Measurements from ENCODE around the gene MYO1D. TPM values are rescaled to one million over a fixed set of nuclear protein-coding genes. Genes with fewer than 3 reads are reported as not detected.

The MYO1D gene
- total RNA-seq, 2 experiments from 2014 or later: 0.09 to 0.89 TPM

- no peak overlapping the region for H3K4me3 ChIP-seq (ENCODE audit: low read depth, low read length, poor library complexity, severe bottlenecking)
- no TSS peak for BruUV-seq (replicated peaks)
Measured at GRCh38 chr17:32689348-32689747, 187.6 kb downstream of the MYO1D start.

GRCh38 chr17:32688221-32688620, 188.7 kb downstream of the MYO1D start:
- Histone ChIP-seq H4K20me1 (ENCODE audit: insufficient read depth, low read length) (no peaks in the 10 kb centered on the region), H3K9me3 (ENCODE audit: low read length) (no peaks in the 10 kb centered on the region), H3K36me3 (ENCODE audit: insufficient read depth, low read length) (no peaks in the 10 kb centered on the region), H3K27ac (ENCODE audit: low read depth, low read length, poor library complexity, severe bottlenecking) (no peak overlapping the region), H2AFZ (ENCODE audit: low read length) (no peak overlapping the region), H3K4me3 (ENCODE audit: low read depth, low read length, poor library complexity, severe bottlenecking) (no peak overlapping the region), H3K79me2 (ENCODE audit: insufficient read depth, low read depth, low read length) (no peaks in the 10 kb centered on the region), H3K4me2 (ENCODE audit: low read length) (no peak overlapping the region), H3K9me2 (ENCODE audit: insufficient read depth, low read length) (no peaks in the 10 kb centered on the region), H3K4me1 (ENCODE audit: insufficient read depth, low read length, poor library complexity, severe bottlenecking) (no peaks in the 10 kb centered on the region)
- intact Hi-C loops (cut with micrococcal nuclease; ENCODE audit: unreplicated experiment): no loop called here
- CTCF ChIA-PET (ENCODE audit: unreplicated experiment): no interaction called here
- no peak for DNase-seq (ENCODE audit: low spot score)
- POLR2A ChIA-PET: interaction anchor here (0.6 kb wide), 1 partner anchor 121 kb away, joined by 4 read pairs; no protein-coding TSS in a partner anchor
- no TSS peak for BruUV-seq (replicated peaks)
- TF ChIP-seq CTCF (conservative IDR thresholded peaks at IDR 0.05; ENCODE audit: low read length) (no peak), EZH2phosphoT487 (IDR thresholded peaks at IDR 0.05; ENCODE audit: borderline replicate concordance, low read depth, low read length) (no peak)

More at GRCh38 chr17:32689348-32689747, 187.6 kb downstream of the MYO1D start:
- intact Hi-C loops (cut with micrococcal nuclease; ENCODE audit: unreplicated experiment): no loop called here
- no peaks in the 10 kb centered on the region for H3K9me2 ChIP-seq (ENCODE audit: insufficient read depth, low read length)
- no peak overlapping the region for H3K4me2 ChIP-seq (ENCODE audit: low read length)
- ChIA-PET CTCF (ENCODE audit: unreplicated experiment) (no interaction called here), POLR2A (interaction anchor here (0.6 to 0.7 kb wide), 2 partner anchors 16 to 56 kb away, joined by 3 read pairs; no protein-coding TSS in a partner anchor)
- H3K4me1 ChIP-seq (ENCODE audit: insufficient read depth, low read length, poor library complexity, severe bottlenecking): no peaks in the 10 kb centered on the region
- H3K79me2 ChIP-seq (ENCODE audit: insufficient read depth, low read depth, low read length): no peaks in the 10 kb centered on the region
- H3K9me3 ChIP-seq (ENCODE audit: low read length): no peaks in the 10 kb centered on the region
- no peaks in the 10 kb centered on the region for H3K36me3 ChIP-seq (ENCODE audit: insufficient read depth, low read length)
- H2AFZ ChIP-seq (ENCODE audit: low read length): no peak overlapping the region
- DNase-seq (ENCODE audit: low spot score): no peak
- H4K20me1 ChIP-seq (ENCODE audit: insufficient read depth, low read length): no peaks in the 10 kb centered on the region
- H3K27ac ChIP-seq (ENCODE audit: low read depth, low read length, poor library complexity, severe bottlenecking): no peak overlapping the region
- no peak for TF ChIP-seq EZH2phosphoT487 (IDR thresholded peaks at IDR 0.05; ENCODE audit: borderline replicate concordance, low read depth, low read length)
- no peak for TF ChIP-seq CTCF (conservative IDR thresholded peaks at IDR 0.05; ENCODE audit: low read length)

DNA sequence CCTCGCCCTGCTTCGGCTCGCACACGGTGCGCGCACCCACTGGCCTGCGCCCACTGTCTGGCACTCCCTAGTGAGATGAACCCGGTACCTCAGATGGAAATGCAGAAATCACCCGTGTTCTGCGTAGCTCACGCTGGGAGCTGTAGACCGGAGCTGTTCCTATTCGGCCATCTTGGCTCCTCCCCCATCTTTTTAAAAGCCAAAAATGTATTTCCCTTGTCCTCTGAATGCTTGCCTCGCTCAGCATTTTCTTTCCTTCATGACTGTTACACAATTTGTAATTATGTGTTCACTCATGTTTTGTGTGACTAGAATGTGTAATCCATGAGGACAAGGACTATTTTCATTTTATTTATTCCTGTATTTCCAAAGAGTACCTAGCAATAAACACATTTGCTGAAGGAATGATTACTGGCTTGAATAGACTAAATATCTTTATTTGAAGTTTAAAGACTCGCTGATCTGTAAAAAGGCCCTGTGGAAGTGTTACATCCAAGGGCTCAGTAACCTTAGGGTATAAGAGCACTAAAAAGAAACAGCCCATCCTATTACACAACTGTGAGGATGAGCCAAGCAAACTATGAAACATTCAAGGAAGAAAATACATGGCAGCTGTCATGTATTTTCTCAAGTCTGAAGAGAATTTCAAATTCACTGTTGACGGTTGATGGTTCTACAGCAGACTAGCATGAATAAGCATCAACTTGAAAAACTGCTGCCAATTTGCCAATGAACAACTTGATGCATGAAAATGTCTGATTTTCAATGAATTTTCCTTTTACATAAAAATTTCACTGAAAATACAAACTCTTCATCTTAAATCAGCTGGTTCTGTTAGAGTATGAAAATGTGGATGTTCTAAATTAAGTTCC, 192.6 kb downstream of the MYO1D start:
- no peak overlapping the region for H3K4me2 ChIP-seq (ENCODE audit: low read length)
- intact Hi-C loops (cut with micrococcal nuclease; ENCODE audit: unreplicated experiment): no loop called here
- H3K4me3 ChIP-seq (ENCODE audit: low read depth, low read length, poor library complexity, severe bottlenecking): no peak overlapping the region
- H3K9me3 ChIP-seq (ENCODE audit: low read length): no peaks in the 10 kb centered on the region
- CTCF ChIA-PET (ENCODE audit: unreplicated experiment): no interaction called here
- H3K36me3 ChIP-seq (ENCODE audit: insufficient read depth, low read length): no peaks in the 10 kb centered on the region
- no peaks in the 10 kb centered on the region for H3K79me2 ChIP-seq (ENCODE audit: insufficient read depth, low read depth, low read length)
- no peaks in the 10 kb centered on the region for H3K9me2 ChIP-seq (ENCODE audit: insufficient read depth, low read length)
- H3K4me1 ChIP-seq (ENCODE audit: insufficient read depth, low read length, poor library complexity, severe bottlenecking): no peaks in the 10 kb centered on the region
- BruUV-seq (replicated peaks): no TSS peak
- H3K27ac ChIP-seq (ENCODE audit: low read depth, low read length, poor library complexity, severe bottlenecking): no peak overlapping the region
- DNase-seq (ENCODE audit: low spot score): no peak
- POLR2A ChIA-PET: interaction anchor here (0.7 kb wide), 1 partner anchor 17 kb away, joined by 3 read pairs; no protein-coding TSS in a partner anchor
- no peak for TF ChIP-seq CTCF (conservative IDR thresholded peaks at IDR 0.05; ENCODE audit: low read length)
- TF ChIP-seq EZH2phosphoT487 (IDR thresholded peaks at IDR 0.05; ENCODE audit: borderline replicate concordance, low read depth, low read length): no peak
- no peak overlapping the region for H2AFZ ChIP-seq (ENCODE audit: low read length)
- no peaks in the 10 kb centered on the region for H4K20me1 ChIP-seq (ENCODE audit: insufficient read depth, low read length)
